Activated naive CD8-positive, alpha-beta T cell (primary cell): ENCODE data around the gene GJB4.
"Not testable (repeated sequence)": the region's sequence is repeated elsewhere in the genome, so short reads cannot be mapped to it uniquely, and the experiment has no call there.

Experiments
- H3K27ac Mint-ChIP-seq: one replicate; pipeline ENCODE4 v1.8.0; 2021; ENCODE audit warnings: mixed read lengths
- H3K27me3 Mint-ChIP-seq: one replicate; pipeline ENCODE4 v1.8.0; 2021; ENCODE audit warnings: mixed read lengths
- H3K36me3 Mint-ChIP-seq: one replicate; pipeline ENCODE4 v1.8.0; 2021; ENCODE audit warnings: mixed read lengths
- H3K4me1 Mint-ChIP-seq: one replicate; pipeline ENCODE4 v1.8.0; 2021; ENCODE audit warnings: low read depth, mixed read lengths
- H3K4me3 Mint-ChIP-seq: one replicate; pipeline ENCODE4 v1.8.0; 2021; ENCODE audit warnings: mild to moderate bottlenecking, mixed read lengths
- H3K9me3 Mint-ChIP-seq: one replicate; pipeline ENCODE4 v1.8.0; 2021; ENCODE audit warnings: low read depth, mixed read lengths

The GJB4 gene

DNA sequence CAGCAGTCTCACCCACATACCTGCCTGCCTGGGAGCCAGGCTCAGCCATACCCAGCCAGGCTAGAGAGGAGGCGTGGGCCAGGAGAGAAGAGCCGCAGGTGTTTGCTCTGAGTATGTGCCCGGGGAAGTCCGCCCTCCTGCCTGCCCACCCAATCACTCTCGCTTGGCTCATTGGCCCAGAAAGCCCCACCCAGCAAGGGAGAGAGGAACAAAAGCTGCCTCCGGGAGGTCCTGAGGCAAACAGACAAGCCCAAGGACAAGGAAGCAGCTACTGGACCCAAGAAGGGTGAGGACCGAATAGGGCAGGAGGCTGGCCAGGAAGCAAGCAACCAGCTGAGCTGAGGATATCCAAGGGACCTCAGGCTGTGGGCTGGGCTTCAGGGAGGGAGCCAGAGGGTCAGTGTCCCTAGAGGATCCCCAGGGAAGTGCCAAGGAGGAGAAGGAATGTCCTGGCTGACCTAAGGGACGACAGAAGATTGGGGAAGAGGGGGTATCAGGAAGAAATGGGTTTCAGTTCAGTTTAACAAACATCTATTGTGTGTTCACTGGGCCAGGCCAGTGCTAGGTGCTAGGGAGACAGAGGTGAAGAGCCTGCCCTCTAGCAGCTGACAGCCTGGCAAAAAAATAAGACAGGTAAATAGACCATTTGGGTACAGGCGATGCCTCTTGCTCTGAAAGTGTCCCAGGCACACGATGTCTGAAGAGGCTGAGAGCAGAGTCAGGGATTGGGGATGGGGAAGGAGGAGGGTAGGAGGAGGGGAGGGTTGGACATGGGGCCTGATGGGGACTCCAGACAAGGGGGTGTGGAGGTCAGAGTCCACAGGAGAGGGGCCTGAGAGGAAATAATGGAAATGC, at the start of gene GJB4:
Gene GJB4, plus strand, starts transcription at position 238 of the 855 bp plus-strand sequence. CDS start 1,515 bp downstream, outside the sequence.
- Mint-ChIP-seq H3K4me1 (no peaks in the 10 kb centered on the region), H3K27ac (no peak within 1 kb of the TSS), H3K27me3 (peaks cover 10% of the 10 kb centered on the region), H3K9me3 (no peaks in the 10 kb centered on the region), H3K4me3 (no peak within 1 kb of the TSS), H3K36me3 (no peaks in the 10 kb centered on the region)

- peaks cover 8% of the 10 kb centered on the region for H3K27me3 Mint-ChIP-seq
- H3K9me3 Mint-ChIP-seq = no peaks in the 10 kb centered on the region
- no peak overlapping the region for H3K27ac Mint-ChIP-seq
- H3K36me3 Mint-ChIP-seq = no peaks in the 10 kb centered on the region
- H3K4me1 Mint-ChIP-seq = no peaks in the 10 kb centered on the region
- H3K4me3 Mint-ChIP-seq = no peak overlapping the region
Observed at GRCh38 chr1:34710812-34711211, 48.7 kb upstream of the GJB4 start.

DNA sequence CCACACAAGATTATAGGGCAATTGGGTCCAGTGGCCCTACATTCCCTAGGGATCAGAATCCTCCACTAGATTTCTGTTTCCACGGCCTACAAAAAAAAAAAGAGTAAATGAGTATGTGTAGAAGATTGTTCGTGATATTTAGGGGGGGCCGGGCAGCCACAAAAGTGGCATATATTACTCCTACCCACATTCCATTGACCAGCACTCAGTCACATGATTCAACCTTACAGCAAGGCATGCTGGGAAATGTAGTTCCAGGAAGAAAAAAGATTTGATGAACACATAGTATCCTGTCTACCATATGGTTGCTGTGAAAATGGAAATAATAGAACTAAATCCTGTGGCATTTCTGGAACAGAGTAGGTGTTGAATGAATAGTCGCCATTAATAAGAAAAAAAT, 48.1 kb upstream of the GJB4 start:
- H3K4me3 Mint-ChIP-seq = no peak overlapping the region

DNA sequence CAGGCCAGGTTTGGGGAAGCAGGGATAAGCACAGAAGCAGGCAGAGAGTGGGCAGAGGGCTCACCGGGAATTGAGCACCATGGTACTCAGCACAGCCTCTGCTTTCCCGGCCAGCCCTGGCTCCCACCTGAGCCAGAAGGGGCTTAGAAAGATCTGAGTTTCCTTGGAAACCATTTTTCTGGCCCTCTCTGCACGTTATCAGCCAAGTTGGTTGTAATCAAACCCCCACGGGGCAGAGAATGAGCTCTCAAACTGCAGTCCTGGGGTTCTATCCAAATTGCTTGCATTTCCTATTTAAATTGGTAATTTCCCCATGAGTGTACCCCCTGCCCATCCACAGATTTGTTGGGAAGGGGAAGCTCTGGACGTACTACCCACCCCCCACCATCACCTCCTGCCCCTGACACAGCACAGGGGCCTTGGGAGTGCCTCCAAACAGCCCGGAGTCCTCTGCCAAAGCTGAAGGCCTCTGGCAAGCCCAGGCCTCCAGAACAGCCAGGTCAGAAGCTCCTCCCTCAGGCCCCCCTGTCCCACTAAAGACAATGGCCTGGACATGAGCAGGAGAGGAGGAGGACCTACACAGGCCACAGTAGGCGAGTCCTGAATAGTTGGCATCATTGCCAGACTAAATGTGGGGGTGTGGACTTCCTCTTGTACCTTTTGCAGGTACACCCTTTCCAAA, 47.4 kb upstream of the GJB4 start:
- no peak overlapping the region for H3K4me3 Mint-ChIP-seq
- H3K4me1 Mint-ChIP-seq = no peaks in the 10 kb centered on the region
- peaks cover 8% of the 10 kb centered on the region for H3K27me3 Mint-ChIP-seq
- no peaks in the 10 kb centered on the region for H3K9me3 Mint-ChIP-seq
- H3K27ac Mint-ChIP-seq = no peak overlapping the region
- no peaks in the 10 kb centered on the region for H3K36me3 Mint-ChIP-seq

More for the DNA sequence above, 48.1 kb upstream of the GJB4 start:
- no peaks in the 10 kb centered on the region for H3K36me3 Mint-ChIP-seq
- H3K27ac Mint-ChIP-seq = no peak overlapping the region
- peaks cover 8% of the 10 kb centered on the region for H3K27me3 Mint-ChIP-seq
- H3K9me3 Mint-ChIP-seq = no peaks in the 10 kb centered on the region
- H3K4me1 Mint-ChIP-seq = no peaks in the 10 kb centered on the region

DNA sequence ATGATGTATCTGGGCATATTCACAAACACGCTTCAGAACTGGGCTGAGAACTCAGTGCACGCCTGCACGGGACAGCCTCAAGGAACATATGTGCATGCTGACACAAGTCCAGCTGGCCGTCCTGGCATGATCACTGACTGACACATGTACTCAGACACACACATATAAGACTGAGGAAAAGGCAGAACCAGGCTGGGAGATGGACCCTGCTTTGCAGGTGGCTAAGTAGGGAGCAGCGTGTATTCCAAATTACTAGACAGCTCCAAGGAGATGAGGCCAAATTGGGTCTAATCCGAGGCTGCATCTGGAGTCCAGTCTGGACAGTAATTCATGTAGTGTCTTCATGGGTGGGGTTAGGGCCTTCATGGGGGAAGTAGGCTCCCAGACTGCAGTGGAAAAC, 46.1 kb upstream of the GJB4 start:
- no peak overlapping the region for H3K4me3 Mint-ChIP-seq

DNA sequence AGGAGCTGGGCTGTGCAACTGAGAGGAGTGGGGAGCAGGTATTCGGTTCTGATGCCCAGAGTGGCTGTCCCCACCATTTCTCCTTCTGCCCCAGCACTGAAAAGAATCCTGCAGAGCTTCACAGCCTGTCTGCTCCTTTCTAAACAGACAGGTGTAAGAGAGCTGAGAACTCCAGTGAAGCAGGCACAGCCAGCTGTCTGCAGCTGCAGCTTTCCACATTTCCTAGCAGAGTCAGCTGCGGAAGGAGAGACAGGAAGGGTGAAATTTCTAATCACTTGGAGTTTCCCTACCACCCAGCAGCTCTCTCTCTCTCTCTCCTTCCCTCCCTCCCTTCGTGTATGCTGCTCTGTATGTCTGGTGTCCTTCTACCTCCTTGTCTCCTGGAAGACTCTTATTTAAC, 45.2 kb upstream of the GJB4 start:
- Mint-ChIP-seq H3K4me3 (no peak overlapping the region), H3K9me3 (no peaks in the 10 kb centered on the region), H3K36me3 (no peaks in the 10 kb centered on the region), H3K27me3 (peaks cover 15% of the 10 kb centered on the region), H3K4me1 (no peaks in the 10 kb centered on the region), H3K27ac (no peak overlapping the region)

More for the DNA sequence above, 46.1 kb upstream of the GJB4 start:
- H3K27ac Mint-ChIP-seq = no peak overlapping the region
- H3K36me3 Mint-ChIP-seq = no peaks in the 10 kb centered on the region
- no peaks in the 10 kb centered on the region for H3K4me1 Mint-ChIP-seq
- H3K9me3 Mint-ChIP-seq = no peaks in the 10 kb centered on the region
- H3K27me3 Mint-ChIP-seq = peaks cover 15% of the 10 kb centered on the region

DNA sequence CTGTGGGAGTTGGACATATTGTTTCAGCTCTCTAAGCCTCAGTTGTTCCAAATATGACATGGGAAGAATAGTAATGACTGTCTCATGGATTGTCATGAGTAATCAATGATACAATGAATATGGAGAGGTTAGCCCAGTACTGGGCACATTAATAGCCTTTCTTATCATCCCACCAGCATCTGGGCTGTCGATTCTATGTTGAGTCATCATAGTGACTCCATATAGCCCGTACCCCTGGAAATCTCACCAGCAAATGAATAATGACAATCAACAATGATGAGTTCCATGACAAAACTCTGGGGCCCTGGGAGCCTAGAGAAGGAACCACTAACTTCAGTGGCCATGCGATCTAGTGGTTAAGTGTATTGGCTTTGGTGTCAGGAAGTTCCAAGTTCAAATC, 44.4 kb upstream of the GJB4 start:
- Mint-ChIP-seq H3K9me3 (no peaks in the 10 kb centered on the region), H3K27me3 (peaks cover 22% of the 10 kb centered on the region), H3K4me3 (no peak overlapping the region), H3K4me1 (no peaks in the 10 kb centered on the region), H3K27ac (no peak overlapping the region), H3K36me3 (no peaks in the 10 kb centered on the region)

GRCh38 chr1:34721241-34721640, 38.3 kb upstream of the GJB4 start:
- Mint-ChIP-seq H3K27ac (no peak overlapping the region), H3K4me3 (no peak overlapping the region), H3K4me1 (no peaks in the 10 kb centered on the region), H3K9me3 (no peaks in the 10 kb centered on the region), H3K27me3 (peaks cover 30% of the 10 kb centered on the region), H3K36me3 (no peaks in the 10 kb centered on the region)

DNA sequence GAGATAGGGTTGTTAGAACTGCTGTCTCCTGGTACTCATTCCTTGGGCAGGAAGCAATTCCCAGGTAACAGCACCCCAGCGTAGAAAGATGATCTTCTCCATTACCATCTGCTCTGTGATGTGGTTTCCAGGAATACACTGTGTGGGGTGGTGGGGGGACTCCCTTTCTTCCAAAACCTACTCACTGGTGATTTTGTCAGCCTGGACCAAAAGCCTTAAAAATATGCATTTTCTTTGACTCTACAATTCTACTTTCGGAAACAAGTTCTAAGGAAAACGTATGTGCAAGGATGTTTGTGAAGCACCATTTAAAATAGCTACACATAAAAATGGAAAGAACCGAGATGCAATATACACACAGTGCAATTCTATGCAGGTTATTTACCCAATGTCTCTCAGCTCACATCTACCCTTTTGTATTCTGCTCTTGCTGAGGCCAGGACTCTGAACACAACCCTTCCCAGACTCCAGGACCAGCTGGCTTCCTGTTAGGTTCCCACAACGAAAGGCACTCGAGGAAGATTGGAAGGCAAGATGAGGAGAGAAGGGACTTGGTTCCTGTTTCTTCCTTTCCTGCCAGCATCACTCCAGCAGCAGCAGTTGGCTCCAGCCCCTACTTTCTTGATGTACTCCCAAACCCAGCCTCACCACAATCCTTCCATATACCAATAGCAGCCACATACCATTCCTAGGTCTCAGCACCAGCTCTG, 37.7 kb upstream of the GJB4 start:
- no peak overlapping the region for H3K4me3 Mint-ChIP-seq
- H3K27me3 Mint-ChIP-seq = peaks cover 30% of the 10 kb centered on the region
- H3K27ac Mint-ChIP-seq = no peak overlapping the region
- H3K9me3 Mint-ChIP-seq = no peaks in the 10 kb centered on the region
- no peaks in the 10 kb centered on the region for H3K36me3 Mint-ChIP-seq
- H3K4me1 Mint-ChIP-seq = no peaks in the 10 kb centered on the region

GRCh38 chr1:34726861-34727260, 32.7 kb upstream of the GJB4 start:
- no peak overlapping the region for H3K4me3 Mint-ChIP-seq
- peaks cover 23% of the 10 kb centered on the region for H3K27me3 Mint-ChIP-seq
- H3K36me3 Mint-ChIP-seq = no peaks in the 10 kb centered on the region
- H3K9me3 Mint-ChIP-seq = no peaks in the 10 kb centered on the region
- H3K4me1 Mint-ChIP-seq = no peaks in the 10 kb centered on the region
- H3K27ac Mint-ChIP-seq = no peak overlapping the region

DNA sequence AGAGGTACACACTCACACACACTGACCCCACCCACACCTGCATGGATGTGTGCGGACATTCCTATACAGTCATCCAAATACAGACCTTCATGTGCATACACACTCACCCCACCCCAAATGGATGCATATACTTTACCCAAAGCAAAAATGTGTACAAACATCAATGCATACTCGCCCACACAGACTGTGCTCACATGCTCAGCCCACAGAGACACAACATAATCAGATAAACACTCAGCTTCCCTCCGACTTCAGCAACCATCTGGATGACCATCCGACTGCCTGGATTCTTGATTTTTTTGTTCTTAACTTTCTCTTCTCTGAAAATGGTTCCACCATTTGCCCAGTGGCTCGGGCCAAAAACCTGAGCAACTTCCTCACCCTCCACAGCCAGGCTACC, 29.1 kb upstream of the GJB4 start:
- H3K27ac Mint-ChIP-seq = no peak overlapping the region
- peaks cover 16% of the 10 kb centered on the region for H3K27me3 Mint-ChIP-seq
- H3K36me3 Mint-ChIP-seq = no peaks in the 10 kb centered on the region
- no peaks in the 10 kb centered on the region for H3K4me1 Mint-ChIP-seq
- no peak overlapping the region for H3K4me3 Mint-ChIP-seq
- H3K9me3 Mint-ChIP-seq = no peaks in the 10 kb centered on the region

- not testable (repeated sequence) for H3K9me3 Mint-ChIP-seq, H3K27ac Mint-ChIP-seq, H3K4me3 Mint-ChIP-seq, H3K36me3 Mint-ChIP-seq, H3K4me1 Mint-ChIP-seq, H3K27me3 Mint-ChIP-seq
Observed at GRCh38 chr1:34732831-34733230, 26.7 kb upstream of the GJB4 start.

- no peak overlapping the region for H3K27ac Mint-ChIP-seq
- H3K4me1 Mint-ChIP-seq = no peaks in the 10 kb centered on the region
- H3K27me3 Mint-ChIP-seq = peaks cover 4% of the 10 kb centered on the region
- H3K4me3 Mint-ChIP-seq = no peak overlapping the region
- H3K9me3 Mint-ChIP-seq = no peaks in the 10 kb centered on the region
- no peaks in the 10 kb centered on the region for H3K36me3 Mint-ChIP-seq
Observed at GRCh38 chr1:34736692-34737091, 22.8 kb upstream of the GJB4 start.

GRCh38 chr1:34737236-34737635, 22.3 kb upstream of the GJB4 start:
- H3K36me3 Mint-ChIP-seq, H3K9me3 Mint-ChIP-seq, H3K4me1 Mint-ChIP-seq, H3K27ac Mint-ChIP-seq, H3K4me3 Mint-ChIP-seq, H3K27me3 Mint-ChIP-seq: not testable (repeated sequence)

- no peaks in the 10 kb centered on the region for H3K4me1 Mint-ChIP-seq
- H3K36me3 Mint-ChIP-seq = no peaks in the 10 kb centered on the region
- H3K9me3 Mint-ChIP-seq = no peaks in the 10 kb centered on the region
- no peak overlapping the region for H3K4me3 Mint-ChIP-seq
- no peak overlapping the region for H3K27ac Mint-ChIP-seq
- H3K27me3 Mint-ChIP-seq = peaks cover 4% of the 10 kb centered on the region
Observed at GRCh38 chr1:34739613-34740012, 19.9 kb upstream of the GJB4 start.
